ENCODE measurements around the gene LECT2.
A peak's percentile ranks its signal among the peaks of the same experiment; 100 is the strongest.

LECT2 gene

GRCh38 chr5:135978993-135979392 lies 24.2 kb upstream of the LECT2 start:
- no peak for DNase-seq (ENCODE audit: low read depth in 2 of 2)

GRCh38 chr5:135978212-135978631 lies 23.4 kb upstream of the LECT2 start:
- no peak for DNase-seq (ENCODE audit: low read depth in 2 of 2)

GRCh38 chr5:135977375-135977928 lies 22.7 kb upstream of the LECT2 start:
- DNase-seq (ENCODE audit: low read depth in 2 of 2), result peak; percentile 39 to 47

- no peak for DNase-seq (ENCODE audit: low read depth in 2 of 2)
These were observed 21.4 kb upstream of the LECT2 start for GRCh38 chr5:135976216-135976615.

GRCh38 chr5:135975122-135975521 lies 20.3 kb upstream of the LECT2 start:
- no peak for DNase-seq (ENCODE audit: low read depth in 2 of 2)

- DNase-seq (ENCODE audit: low read depth in 2 of 2), result no peak
These were observed 19.3 kb upstream of the LECT2 start for GRCh38 chr5:135974021-135974600.

GRCh38 chr5:135973323-135974020 lies 18.7 kb upstream of the LECT2 start:
- no peak for DNase-seq (ENCODE audit: low read depth in 2 of 2)

GRCh38 chr5:135971701-135972100 lies 16.9 kb upstream of the LECT2 start:
- no peak for DNase-seq (ENCODE audit: low read depth in 2 of 2)

GRCh38 chr5:135966790-135967189 lies 12.0 kb upstream of the LECT2 start:
- DNase-seq (ENCODE audit: low read depth in 2 of 2), result no peak

GRCh38 chr5:135966165-135966564 lies 11.4 kb upstream of the LECT2 start:
- DNase-seq (ENCODE audit: low read depth in 2 of 2), result no peak

GRCh38 chr5:135965504-135965903 lies 10.7 kb upstream of the LECT2 start:
- DNase-seq (ENCODE audit: low read depth in 2 of 2), result no peak

GRCh38 chr5:135964670-135965320 lies 10.0 kb upstream of the LECT2 start:
- no peak for DNase-seq (ENCODE audit: low read depth in 2 of 2)

GRCh38 chr5:135955525-135955924 lies 742 bp upstream of the LECT2 start:
- no peak for DNase-seq (ENCODE audit: low read depth in 2 of 2)

GRCh38 chr5:135953850-135954249 lies 933 bp downstream of the LECT2 start:
- DNase-seq (ENCODE audit: low read depth in 2 of 2), result no peak

- no peak for DNase-seq (ENCODE audit: low read depth in 2 of 2)
These were observed 2.1 kb downstream of the LECT2 start for GRCh38 chr5:135952683-135953082.

GRCh38 chr5:135951807-135952206 lies 3.0 kb downstream of the LECT2 start:
- DNase-seq (ENCODE audit: low read depth in 2 of 2), result no peak

- no peak for DNase-seq (ENCODE audit: low read depth in 2 of 2)
These were observed 3.5 kb downstream of the LECT2 start for GRCh38 chr5:135951257-135951656.

- no peak for DNase-seq (ENCODE audit: low read depth in 2 of 2)
These were observed 4.2 kb downstream of the LECT2 start for GRCh38 chr5:135950611-135951010.

- no peak for DNase-seq (ENCODE audit: low read depth in 2 of 2)
These were observed 9.7 kb downstream of the LECT2 start for GRCh38 chr5:135944967-135945560.

- no peak for DNase-seq (ENCODE audit: low read depth in 2 of 2)
These were observed 10.2 kb downstream of the LECT2 start for GRCh38 chr5:135944564-135944963.

- no peak for DNase-seq (ENCODE audit: low read depth in 2 of 2)
These were observed 12.5 kb downstream of the LECT2 start for GRCh38 chr5:135942202-135942771.

GRCh38 chr5:135941711-135942110 lies 13.1 kb downstream of the LECT2 start:
- no peak for DNase-seq (ENCODE audit: low read depth in 2 of 2)

Data from stimulated activated CD8-positive, alpha-beta memory T cell treated with anti-CD3 and anti-CD28 coated beads, Interleukin-2, amount 100 ng/mL, for 48 hours (primary cell).